NOMO-1 (cell line): Measurements from ENCODE around the gene SUCLG2.
"Not testable (repeated sequence)": the region's sequence is repeated elsewhere in the genome, so short reads cannot be mapped to it uniquely, and the experiment has no call there.

Experiments
- DNase-seq, 2 experiments: peaks; one replicate each; lab custom pipeline; 2025; ENCODE audit not compliant: unreplicated experiment in 2 of 2; lab: John Stamatoyannopoulos, UW

SUCLG2 gene

DNA sequence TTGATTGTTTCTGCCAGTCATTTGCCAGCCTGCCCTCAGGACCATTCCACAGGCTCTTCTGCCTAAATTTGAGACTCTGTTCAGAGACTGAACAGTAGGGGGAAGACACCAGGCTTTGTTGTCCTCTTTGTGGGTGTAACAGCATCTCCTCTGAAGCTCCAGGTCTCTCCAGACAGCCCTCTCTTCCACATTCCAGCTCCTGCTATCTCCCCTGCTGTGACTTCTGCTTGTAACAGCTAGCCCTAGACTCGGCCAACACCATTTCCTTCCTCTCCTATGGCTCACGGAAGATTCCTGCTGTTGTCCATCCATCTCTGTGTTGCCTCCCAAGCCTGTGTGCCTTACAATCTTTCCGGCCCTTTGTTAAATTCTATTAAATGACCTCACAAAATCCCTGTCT is 40.2 kb downstream of the SUCLG2 start:
- no peak for DNase-seq

DNA sequence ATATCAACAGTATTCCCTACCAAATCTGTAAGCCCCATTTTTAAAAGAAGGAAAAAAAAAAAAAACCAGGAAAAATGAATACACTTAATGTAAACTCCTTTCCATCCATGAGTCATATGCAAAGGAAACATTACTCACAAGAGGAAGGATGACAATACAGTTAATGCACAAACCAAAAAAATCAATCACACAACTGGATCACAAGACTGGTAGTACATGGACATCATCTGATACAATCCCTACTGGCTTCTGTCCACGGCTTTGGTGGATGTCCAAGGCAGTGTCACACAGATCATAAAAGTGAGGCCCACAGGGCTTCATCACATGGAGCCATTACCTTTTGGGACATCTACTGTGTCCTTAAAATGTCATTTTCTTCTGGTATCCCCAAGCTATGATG is 44.0 kb downstream of the SUCLG2 start:
- no peak for DNase-seq

DNA sequence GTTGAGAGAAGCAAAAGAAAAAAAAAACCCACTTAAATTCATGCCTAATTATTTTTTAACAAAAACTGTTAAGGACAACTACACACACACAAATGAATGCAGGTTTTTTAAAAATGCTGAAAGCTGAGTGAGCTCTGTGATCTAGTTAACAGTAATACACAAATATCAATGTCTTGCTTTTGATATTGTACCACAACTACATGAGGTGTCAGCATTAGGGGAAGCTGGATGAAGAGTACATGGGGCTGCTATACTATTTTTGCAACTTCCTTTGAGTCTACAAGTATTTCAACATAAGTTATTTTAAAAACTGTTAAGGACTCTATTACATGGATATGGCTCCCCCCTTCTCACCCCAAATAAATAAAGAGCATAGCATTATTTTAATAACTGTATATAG is 44.7 kb downstream of the SUCLG2 start:
- peak in 1 of 2 experiments; percentile 6 for DNase-seq

DNA sequence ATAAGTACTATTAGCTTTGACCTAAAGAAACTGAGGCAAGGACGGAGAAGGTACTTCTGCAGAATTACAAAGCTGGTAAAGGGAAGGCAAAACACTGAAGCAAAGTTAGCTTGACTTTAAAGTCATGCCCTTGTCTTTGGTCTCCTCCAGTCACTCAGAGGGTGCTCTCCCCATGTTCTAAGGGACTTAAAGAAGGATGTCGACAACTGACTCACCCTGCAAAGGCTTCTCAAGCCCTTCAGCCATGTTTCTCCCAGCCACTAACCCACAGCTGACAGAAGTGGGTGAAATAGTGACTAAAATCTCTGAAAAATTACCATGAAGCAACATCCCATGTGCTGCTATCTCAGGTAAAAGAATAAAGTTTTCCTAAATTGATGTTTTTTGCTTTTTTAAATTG is 46.4 kb downstream of the SUCLG2 start:
- DNase-seq, result no peak

DNA sequence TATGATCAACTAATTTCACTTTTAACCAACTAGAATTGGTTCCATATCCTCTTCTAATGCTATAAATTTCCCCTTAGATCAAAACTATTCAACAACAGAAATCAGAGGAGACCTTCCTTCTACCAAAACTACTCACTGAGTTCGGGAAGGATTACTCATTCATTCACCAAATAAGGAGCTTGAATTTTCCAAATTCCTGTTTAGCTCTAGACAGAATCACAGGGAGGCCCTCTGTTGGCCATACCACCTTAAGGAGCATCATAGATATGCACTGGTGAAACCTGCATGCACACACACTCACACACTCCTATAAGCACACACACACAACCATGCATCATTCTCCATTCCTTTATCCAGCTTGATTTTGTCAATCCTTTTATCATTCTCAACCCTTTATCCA is 49.0 kb downstream of the SUCLG2 start:
- no peak for DNase-seq

DNA sequence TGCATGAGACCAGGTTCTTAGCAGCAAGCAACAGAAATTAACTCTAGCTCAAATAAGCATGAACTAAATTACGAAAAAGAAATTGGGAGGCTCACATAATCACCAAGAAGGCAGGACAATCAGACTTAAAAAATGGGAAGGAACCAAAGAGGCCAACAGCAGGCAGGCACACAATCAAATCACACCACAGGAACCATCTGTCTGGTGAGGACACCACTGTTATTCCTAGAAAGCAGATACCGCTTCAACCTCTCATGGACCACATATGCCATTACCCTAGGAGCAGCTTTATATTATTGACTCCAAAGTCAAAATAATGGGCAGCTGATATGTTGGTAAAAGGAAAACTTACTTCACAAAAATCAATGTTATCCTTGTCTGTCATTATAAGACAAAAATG is 51.6 kb downstream of the SUCLG2 start:
- no peak for DNase-seq

DNA sequence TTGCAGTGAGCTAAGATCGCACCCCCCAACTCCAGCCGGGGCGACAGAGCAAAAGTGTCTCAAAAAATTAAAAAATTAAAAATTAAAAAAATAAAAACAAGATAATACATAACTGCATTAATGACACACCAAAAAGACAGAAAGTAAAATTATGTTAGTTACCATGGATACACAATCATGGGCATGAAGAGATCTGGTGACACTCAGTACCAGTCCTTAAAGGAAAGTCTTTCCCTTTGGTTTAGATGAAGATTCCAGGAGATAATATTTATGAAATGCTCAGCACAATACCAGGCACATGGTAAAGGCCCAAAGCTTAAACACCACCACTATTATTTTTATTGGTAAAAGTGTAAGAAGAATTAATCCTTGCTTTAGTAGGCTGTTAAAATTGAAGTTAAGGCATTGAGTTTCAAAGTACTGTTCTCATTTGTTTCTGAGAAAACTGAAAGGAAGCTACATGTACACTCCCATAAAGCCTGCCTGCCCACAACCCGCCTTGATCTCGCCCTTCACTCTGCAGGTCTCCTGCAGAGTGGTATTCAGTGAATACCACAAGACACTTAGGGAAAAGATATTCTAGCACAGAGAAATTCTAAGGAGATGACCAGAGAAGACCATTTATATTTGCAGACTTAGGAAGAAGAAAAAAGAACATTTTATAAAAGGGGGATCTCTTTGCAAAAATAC is 52.3 kb downstream of the SUCLG2 start:
- no peak for DNase-seq

DNA sequence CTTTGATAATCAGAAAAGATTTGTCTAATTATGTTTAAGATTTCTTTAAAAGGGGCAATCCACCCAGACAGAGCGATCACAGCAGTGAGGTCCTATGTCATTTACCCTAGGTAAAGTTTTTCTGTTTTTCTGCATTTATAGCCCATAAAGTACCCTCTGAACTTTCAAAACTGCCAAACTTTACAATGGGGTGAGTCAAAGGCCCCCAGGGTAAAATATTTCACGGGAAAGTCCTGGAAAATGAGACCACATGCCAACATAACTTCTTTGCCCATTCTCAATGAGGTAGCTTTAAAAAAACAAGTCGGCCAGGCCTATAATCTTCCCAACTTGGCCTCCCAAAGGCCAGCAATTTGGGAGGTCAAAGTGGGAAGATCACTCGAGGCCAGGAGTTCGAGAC is 53.0 kb downstream of the SUCLG2 start:
- no peak for DNase-seq

DNA sequence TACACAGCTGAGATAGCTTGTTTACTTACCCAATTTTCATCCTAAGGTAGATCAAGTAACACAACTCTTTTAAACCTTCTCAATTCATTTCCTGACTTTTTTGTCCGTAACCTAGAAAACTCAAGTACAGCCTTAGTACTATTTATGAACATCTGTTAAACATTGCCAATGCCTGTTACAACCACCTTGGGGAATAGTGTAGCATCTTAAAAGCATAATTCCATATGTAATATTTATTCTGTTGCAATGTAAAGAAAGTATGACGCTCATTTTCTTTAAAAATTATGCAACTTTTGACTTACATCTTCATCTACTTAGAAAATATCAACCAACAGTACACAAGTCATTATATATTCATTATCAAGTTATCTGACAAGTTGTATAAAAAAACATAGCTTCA is 54.6 kb downstream of the SUCLG2 start:
- no peak for DNase-seq

DNA sequence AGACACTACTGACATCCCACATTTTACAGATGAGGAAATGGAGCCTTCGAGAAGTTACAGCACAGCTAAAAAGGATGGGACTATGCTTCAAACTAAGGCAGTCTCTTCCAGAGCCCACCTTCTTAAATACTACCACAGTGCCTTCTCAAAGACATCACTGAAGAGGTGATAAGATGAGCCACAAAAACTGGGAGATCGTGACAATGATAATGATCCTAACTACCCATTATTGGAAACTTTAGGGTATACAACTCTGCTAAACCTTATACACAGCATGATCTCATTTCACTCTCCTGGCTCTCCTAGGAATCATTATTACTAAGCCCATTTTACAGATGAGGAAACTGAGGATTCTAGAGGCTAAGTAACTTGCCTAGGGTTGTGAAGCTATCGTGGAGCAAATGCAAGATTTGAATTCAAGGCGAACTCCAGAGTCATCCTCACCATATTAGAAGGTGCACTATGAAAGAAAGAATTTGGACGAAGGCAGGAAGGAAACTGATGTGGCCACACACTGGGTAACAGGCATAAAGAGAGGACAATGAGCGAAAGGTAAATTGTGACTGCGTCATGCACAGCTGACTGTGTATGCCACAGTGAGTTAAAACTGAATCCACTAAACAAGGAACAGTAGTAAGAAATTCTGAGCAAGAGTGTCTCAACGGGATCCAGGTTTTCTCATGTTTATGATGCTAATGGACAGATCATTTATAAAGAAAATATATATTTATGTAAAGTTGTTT is 55.4 kb downstream of the SUCLG2 start:
- no peak for DNase-seq

DNA sequence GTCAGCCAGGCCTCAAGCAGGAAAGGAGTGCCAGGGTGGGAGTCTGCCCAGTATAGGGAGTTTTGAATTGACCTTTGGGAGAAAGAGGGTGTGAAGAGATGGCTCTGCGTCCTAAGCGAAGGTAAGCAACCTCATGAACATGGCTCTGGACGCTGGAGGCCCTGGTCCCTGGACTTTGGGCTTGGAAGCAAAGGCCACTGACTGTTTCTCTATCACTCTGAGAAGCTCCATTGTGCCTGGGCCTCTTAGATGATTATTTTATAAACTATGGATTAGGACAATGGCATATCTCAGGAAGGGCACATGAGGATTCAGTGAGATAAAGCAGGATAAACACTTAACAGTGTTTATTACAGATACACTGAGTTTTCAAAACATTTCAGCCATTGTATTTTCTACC is 59.0 kb downstream of the SUCLG2 start:
- no peak for DNase-seq

DNA sequence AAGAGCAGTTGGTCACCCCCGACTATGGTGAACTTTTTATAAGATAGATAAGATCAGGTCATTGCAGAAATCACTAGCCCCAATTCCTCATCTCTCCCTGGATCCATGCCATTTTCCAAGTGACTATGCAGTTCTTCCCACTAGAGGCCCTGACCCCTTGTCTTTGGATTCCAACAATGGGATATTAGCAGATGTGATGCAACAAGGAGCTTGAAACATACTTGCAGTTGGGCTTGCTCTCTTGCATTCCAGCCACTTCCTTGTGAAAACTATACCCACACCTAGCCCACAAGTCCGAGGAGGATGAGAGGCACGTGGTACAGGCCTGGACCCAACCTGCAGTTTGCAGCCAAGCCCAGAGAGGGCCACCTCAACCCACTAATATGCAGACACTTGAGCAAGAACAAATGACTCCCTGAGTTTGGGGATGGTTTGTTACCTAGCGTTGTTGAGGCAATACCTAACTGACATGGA is 60.6 kb downstream of the SUCLG2 start:
- DNase-seq, result no peak

DNA sequence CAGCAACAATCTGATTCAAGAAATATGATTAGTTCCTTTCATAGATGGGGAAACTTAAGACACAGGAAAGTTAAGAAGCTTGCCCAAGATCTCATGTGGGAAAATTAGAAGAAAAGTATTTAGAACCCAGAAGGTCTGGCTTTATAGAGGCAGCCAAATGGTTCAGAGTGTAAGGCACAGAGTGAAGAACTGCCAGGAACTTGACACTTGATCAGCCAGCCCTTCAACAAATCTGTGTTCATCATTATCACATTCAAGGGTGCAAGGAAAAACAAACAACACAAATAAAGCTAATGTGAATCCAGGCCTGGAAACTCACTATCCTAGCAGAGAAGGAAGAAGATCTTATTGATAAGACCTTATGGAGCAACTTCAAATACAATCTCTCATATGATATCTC is 62.4 kb downstream of the SUCLG2 start:
- DNase-seq, result no peak

DNA sequence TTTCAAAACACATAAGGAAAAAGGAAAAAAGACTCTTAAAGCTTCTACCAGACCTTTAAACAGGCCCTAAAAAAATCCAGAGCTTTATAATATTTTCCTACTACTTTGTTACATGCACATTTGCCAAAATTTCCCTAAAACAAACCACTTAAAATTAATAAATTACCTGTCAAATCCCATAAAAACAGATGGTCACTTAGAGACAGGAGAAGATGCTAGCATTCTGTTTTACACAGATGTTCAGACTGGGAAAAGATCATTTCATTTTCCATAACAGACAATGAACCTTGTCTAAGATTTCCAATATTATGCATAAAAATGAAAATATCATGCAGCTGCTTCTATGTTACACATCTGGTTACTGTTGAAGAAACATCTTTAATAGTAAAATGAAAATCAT is 66.6 kb downstream of the SUCLG2 start:
- no peak for DNase-seq

DNA sequence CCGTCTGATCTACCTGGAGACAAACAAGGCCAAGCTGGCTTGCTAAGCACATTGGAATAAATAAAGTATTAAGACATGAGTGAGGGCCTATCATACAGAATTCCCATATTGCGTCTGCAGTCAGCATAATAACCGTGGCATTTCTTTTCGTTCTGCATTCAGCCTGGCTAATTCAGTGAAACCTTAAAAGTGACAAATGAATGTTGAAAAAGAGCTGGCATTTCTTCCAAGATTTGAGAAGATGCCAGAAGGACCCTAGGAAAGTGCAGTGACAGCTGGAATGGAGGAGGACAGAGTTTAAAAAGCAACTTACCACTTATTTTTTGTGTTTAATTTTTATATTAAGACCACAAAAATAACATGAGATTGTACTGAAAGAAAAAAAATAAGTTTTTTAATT is 67.1 kb downstream of the SUCLG2 start:
- DNase-seq, result no peak

DNA sequence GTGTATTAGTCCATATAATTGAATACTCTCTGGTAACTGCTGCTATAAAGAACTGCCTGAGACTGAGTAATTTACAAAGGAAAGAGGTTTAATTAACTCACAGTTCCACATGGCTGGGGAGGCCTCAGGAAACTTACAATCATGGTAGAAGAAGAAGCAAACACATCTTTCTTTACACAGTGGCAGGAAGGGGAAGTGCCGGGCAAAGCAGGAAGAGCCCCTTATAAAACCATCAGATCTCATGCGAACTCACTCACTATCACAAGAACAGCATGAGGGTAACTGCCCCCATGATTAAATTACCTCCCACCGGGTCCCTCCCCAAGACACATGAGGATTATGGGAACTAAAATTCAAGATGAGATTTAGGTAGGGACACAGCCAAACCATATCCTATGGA is 69.8 kb downstream of the SUCLG2 start:
- DNase-seq, result not testable (repeated sequence)

DNA sequence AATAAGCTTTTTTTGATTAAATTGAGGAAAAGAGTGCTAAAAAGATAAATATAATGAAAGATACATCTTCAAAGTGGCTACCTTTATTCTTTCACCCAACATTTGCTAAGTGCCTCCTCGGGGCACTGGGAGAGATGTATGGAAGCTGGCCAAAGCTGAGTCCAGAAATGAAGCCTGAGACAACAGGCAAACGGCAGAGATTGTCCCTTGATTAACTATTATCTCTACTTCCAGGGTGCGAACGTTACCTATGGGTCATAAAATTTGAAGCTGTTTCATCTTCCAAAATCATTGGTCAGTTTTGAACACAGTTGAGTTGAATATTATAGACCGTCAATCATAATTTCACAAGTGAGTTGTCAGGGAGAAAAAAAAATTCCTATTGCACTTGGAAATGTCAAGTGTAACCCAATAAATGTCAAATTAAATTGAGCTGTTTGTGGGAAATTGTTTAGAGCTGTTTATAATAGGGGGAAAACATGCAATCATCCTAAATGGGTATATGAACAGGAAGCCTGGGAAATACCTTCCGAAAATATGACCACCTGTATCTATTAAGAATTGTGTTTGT is 73.9 kb downstream of the SUCLG2 start:
- no peak for DNase-seq

DNA sequence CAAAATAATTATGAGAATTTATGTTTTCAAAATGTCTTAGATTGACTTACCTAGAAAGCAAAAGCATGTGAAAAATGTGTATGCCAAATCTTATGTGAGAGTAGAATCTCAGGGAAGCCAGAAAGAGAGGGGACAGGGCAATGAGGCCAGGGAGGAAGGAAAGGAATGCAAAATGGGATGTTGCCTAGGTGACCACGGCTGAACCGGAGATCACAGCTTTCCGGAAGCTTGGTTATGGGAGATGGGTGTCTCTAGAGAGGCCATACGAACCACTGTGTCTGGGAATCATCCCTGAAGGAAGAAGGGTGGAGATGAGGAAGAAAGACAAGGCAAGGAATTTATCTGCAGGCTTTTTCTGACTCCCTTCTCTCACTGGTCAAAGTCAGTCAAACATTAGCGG is 76.0 kb downstream of the SUCLG2 start:
- DNase-seq, result no peak

DNA sequence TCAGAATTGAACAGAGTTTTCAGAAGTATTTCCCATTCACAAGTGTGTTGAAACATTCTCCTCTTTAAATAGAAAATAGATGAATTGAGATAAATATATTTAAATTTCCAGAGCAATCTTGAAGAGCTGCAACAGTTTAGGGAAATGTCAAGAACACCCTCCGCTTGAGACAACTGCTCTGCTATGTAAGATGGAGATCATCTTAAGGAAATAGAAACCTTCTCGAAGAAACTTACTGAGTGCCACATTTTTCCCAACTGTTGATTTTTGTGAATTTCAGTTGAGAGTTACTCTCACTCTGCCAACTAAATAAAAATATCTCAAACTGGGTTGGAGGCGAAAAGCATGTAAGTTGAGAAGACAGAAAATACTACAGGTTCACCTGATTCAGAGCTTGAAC is 78.0 kb downstream of the SUCLG2 start:
- no peak for DNase-seq

DNA sequence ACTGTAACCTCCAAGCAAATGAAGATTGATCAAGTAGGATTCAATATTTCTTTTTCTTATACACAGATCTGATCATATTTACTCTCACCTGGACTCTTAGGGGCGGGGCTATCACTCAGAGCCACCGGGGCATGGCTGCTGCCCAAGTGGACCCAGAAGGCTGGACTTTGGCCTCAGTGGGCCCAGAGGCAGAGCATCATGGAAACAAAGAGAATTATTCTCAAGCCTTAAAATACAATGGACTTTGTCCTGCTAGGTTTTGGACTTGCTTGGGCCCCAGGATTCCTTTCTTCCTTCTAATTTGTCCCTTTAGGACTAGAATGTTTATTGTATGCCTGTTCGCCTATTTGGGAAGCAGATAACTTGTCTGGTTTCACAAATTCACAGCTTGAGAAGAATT is 85.1 kb downstream of the SUCLG2 start:
- DNase-seq, result no peak

DNA sequence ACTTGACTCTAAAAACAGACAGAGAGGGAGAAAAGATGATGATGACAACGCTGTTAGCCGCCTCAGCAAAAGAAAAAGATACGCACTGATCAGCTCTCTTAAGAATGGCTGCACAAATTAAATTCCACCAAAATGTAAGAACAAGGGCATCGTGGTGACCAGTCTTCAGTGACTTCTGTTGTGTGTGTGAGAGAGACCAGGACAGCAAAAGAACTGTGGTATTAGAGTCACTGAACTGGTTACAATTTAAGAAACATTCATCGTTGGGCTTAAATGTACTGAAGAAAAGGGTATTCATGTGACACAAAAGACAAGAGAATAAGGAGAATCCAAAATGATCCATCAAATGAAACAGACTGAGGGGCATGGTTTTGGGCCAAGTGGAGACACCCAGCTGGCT is 86.5 kb downstream of the SUCLG2 start:
- DNase-seq, result no peak

DNA sequence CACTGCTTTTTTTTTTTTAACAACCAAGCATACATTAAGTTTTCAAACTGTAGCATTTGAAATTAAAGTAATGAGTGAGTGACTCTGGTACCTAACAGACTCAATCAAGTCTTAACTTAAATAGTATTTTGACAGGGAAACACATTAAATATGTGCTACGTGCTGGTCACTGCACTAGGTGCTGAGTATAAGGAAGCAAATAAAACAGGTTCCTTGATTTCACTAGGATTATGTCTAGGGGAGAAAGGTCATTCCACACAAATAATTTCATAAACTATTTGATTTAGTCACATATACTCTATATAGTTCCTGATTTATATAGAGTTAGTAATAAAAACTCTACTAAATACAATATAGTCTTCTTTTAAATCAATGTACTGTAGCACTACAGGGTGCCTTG is 89.4 kb downstream of the SUCLG2 start:
- DNase-seq, result no peak
